Measurements from ENCODE around the gene KIAA0513. TPM values are rescaled to one million over a fixed set of nuclear protein-coding genes. Genes with fewer than 3 reads are reported as not detected.

Gene KIAA0513
- total and polyA plus RNA-seq, 2 of the 13 experiments (the other 11 are each of a cell fraction or from before 2014, with no cell fraction given): 1.8 TPM

DNA sequence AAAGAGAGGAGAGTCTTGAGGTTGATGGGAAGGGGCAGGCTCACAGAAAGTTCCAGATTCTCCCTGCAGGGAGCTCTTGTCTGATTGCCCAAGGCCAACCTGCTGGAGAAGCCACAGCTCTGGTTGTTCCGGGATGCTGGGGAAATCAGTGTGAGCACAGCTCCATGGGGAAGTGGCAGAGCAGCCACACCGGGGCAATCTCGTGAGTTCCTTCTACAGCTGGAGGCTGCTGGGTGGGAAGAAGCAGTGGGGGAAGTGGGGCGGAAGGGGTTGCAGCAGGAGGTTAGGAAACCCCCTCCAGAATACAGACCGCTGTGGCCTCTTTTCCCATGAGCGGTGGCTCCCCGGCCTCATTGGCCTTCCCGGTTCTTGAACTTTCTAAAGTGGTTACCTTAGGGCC, 34.0 kb downstream of the KIAA0513 start:
- ChIA-PET CTCF (ENCODE audit: low intra/inter-chr PET ratio, low total read pairs) (no interaction called here), POLR2A (no interaction called here)
- no peak overlapping the region for H2AFZ ChIP-seq (ENCODE audit: low read length)
- no peaks in the 10 kb centered on the region for H4K20me1 ChIP-seq (ENCODE audit: insufficient read depth, low read length)
- ATAC-seq (no peak), FAIRE-seq (no peak), DNase-seq (ENCODE audit: low spot score) (no peak)
- BruUV-seq (replicated peaks): no TSS peak
- no peaks in the 10 kb centered on the region for H3K79me2 ChIP-seq (ENCODE audit: insufficient read depth, low read length)
- WGBS (ENCODE audit: low lambda C conversion rate): 51% methylated on average over 8 of the region's 8 CpGs
- H3K36me3 ChIP-seq (replicated peaks in 1 of 2; ENCODE audit: control insufficient read depth in 1 of 2, insufficient read depth in 2 of 2, low read length in 2 of 2): no peaks in the 10 kb centered on the region
- peaks cover 12% of the 10 kb centered on the region for H3K4me1 ChIP-seq (ENCODE audit: insufficient read depth, low read length)
- no peaks in the 10 kb centered on the region for H3K9me3 ChIP-seq (ENCODE audit: low read length)
- intact Hi-C loops (cut with micrococcal nuclease; ENCODE audit: unreplicated experiment): no loop called here
- no peak overlapping the region for H3K4me2 ChIP-seq (ENCODE audit: low read depth, low read length)
- no peak overlapping the region for H3K27ac ChIP-seq (ENCODE audit: extremely low read length, insufficient read depth, low read length)
- peaks cover 8 to 30% of the 10 kb centered on the region in 2 experiments; a peak in 4 of 5 replicates for H3K27me3 ChIP-seq (ENCODE audit: control insufficient read depth in 1 of 2, insufficient read depth in 2 of 2, low read length in 2 of 2)
- no peak overlapping the region for H3K9ac ChIP-seq (ENCODE audit: insufficient read depth, low read depth, low read length)
- in situ Hi-C loops (cut with HindIII; ENCODE audit: extremely low pct_ligation_motif_present, low pct_unique_long_range_greater_than_20kb): no loop called here
- no peak overlapping the region for H3K4me3 ChIP-seq (replicated peaks in 1 of 3; ENCODE audit: insufficient read depth in 1 of 3, low read depth in 2 of 3, low read length in 3 of 3)
- TF ChIP-seq ZSCAN22 (CRISPR knock-in tag; IDR thresholded peaks at IDR 0.05) (no peak), NFIC (IDR thresholded peaks at IDR 0.05; ENCODE audit: low read length) (no peak), PLSCR1 (CRISPR knock-in tag; IDR thresholded peaks at IDR 0.05; ENCODE audit: borderline replicate concordance) (no peak), ZKSCAN1 (IDR thresholded peaks at IDR 0.05; ENCODE audit: low read length) (no peak), TOPORS (CRISPR knock-in tag; IDR thresholded peaks at IDR 0.05) (no peak), ZFP36L2 (CRISPR knock-in tag; IDR thresholded peaks at IDR 0.05) (no peak), PPARG (CRISPR knock-in tag; conservative IDR thresholded peaks at IDR 0.05) (no peak), MLX (CRISPR knock-in tag; IDR thresholded peaks at IDR 0.05) (no peak), GPN1 (CRISPR knock-in tag; IDR thresholded peaks at IDR 0.05; ENCODE audit: borderline replicate concordance) (no peak), BORCS8-MEF2B (CRISPR knock-in tag; IDR thresholded peaks at IDR 0.05) (no peak), SRSF4 (IDR thresholded peaks at IDR 0.05; ENCODE audit: low read depth, low read length, poor library complexity, severe bottlenecking) (no peak), ZNF460 (CRISPR knock-in tag; IDR thresholded peaks at IDR 0.05; ENCODE audit: borderline replicate concordance) (no peak)
- TF ChIP-seq, protein P1, sequence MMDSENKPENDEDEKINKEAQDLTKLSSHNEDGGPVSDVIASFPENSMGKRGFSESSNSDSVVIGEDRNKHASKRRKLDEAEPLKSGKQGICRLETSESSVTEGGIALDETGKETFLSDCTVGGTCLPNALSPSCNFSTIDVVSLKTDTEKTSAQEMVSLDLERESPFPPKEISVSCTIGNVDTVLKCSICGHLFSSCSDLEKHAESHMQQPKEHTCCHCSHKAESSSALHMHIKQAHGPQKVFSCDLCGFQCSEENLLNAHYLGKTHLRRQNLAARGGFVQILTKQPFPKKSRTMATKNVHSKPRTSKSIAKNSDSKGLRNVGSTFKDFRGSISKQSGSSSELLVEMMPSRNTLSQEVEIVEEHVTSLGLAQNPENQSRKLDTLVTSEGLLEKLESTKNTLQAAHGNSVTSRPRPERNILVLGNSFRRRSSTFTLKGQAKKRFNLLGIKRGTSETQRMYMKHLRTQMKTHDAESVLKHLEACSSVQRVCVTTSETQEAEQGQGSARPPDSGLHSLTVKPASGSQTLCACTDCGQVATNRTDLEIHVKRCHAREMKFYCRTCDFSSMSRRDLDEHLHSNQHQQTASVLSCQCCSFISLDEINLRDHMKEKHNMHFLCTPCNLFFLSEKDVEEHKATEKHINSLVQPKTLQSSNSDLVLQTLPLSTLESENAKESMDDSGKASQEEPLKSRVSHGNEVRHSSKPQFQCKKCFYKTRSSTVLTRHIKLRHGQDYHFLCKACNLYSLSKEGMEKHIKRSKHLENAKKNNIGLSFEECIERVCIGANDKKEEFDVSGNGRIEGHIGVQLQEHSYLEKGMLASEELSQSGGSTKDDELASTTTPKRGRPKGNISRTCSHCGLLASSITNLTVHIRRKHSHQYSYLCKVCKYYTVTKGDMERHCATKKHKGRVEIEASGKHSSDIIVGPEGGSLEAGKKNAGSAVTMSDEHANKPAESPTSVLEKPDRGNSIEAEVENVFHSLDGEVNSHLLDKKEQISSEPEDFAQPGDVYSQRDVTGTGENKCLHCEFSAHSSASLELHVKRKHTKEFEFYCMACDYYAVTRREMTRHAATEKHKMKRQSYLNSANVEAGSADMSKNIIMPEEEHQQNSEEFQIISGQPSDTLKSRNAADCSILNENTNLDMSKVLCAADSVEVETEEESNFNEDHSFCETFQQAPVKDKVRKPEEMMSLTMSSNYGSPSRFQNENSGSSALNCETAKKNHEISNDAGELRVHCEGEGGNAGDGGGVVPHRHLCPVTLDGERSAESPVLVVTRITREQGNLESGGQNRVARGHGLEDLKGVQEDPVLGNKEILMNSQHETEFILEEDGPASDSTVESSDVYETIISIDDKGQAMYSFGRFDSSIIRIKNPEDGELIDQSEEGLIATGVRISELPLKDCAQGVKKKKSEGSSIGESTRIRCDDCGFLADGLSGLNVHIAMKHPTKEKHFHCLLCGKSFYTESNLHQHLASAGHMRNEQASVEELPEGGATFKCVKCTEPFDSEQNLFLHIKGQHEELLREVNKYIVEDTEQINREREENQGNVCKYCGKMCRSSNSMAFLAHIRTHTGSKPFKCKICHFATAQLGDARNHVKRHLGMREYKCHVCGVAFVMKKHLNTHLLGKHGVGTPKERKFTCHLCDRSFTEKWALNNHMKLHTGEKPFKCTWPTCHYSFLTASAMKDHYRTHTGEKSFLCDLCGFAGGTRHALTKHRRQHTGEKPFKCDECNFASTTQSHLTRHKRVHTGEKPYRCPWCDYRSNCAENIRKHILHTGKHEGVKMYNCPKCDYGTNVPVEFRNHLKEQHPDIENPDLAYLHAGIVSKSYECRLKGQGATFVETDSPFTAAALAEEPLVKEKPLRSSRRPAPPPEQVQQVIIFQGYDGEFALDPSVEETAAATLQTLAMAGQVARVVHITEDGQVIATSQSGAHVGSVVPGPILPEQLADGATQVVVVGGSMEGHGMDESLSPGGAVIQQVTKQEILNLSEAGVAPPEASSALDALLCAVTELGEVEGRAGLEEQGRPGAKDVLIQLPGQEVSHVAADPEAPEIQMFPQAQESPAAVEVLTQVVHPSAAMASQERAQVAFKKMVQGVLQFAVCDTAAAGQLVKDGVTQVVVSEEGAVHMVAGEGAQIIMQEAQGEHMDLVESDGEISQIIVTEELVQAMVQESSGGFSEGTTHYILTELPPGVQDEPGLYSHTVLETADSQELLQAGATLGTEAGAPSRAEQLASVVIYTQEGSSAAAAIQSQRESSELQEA (CRISPR knock-in tag; IDR thresholded peaks at IDR 0.05; ENCODE audit: not compliant biosample characterization): no peak
- TF ChIP-seq, protein P2, sequence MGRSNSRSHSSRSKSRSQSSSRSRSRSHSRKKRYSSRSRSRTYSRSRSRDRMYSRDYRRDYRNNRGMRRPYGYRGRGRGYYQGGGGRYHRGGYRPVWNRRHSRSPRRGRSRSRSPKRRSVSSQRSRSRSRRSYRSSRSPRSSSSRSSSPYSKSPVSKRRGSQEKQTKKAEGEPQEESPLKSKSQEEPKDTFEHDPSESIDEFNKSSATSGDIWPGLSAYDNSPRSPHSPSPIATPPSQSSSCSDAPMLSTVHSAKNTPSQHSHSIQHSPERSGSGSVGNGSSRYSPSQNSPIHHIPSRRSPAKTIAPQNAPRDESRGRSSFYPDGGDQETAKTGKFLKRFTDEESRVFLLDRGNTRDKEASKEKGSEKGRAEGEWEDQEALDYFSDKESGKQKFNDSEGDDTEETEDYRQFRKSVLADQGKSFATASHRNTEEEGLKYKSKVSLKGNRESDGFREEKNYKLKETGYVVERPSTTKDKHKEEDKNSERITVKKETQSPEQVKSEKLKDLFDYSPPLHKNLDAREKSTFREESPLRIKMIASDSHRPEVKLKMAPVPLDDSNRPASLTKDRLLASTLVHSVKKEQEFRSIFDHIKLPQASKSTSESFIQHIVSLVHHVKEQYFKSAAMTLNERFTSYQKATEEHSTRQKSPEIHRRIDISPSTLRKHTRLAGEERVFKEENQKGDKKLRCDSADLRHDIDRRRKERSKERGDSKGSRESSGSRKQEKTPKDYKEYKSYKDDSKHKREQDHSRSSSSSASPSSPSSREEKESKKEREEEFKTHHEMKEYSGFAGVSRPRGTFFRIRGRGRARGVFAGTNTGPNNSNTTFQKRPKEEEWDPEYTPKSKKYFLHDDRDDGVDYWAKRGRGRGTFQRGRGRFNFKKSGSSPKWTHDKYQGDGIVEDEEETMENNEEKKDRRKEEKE (IDR thresholded peaks at IDR 0.05): no peak

Data from HepG2 (cell line).